Measurements from ENCODE around the gene HLA-DOA.

DNA sequence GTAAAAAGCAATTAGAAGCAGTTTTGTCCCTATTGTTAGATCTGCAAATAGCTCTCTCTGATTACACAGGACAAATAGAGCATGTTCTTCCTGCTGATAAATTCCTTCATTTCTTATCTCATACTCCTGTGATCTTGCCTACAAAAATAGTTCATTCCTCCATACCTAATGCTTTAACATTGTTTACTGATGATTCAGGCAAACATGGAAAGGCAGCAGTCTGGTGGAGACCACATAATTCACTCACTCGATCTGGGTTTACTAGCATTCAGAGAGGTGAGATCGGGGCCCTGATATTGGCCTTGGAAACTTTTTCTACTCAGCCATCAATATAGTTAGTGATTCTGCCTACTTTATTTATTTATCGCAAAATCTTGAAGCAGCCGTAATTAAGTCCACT, 43.8 kb upstream of the HLA-DOA start:
- no peak for TF ChIP-seq ZNF8 (CRISPR knock-in tag; IDR thresholded peaks at IDR 0.05)
- no peak for TF ChIP-seq OSR1 (CRISPR knock-in tag; IDR thresholded peaks at IDR 0.05)
- TF ChIP-seq TOX (CRISPR knock-in tag; IDR thresholded peaks at IDR 0.05; ENCODE audit: borderline replicate concordance): no peak

Measured in SK-N-SH treated with all-trans-retinoic acid at 6 μM for 48 hours (cell line).